GM04503 (cell line): ENCODE data around the gene GJB6.
A peak's percentile ranks its signal among the peaks of the same experiment; 100 is the strongest.

Source experiments
- DNase-seq: peaks from one replicate; pipeline ENCODE4 v3.0.0-alpha.2; 2012; ENCODE audit warnings: low read depth

Gene GJB6

DNA sequence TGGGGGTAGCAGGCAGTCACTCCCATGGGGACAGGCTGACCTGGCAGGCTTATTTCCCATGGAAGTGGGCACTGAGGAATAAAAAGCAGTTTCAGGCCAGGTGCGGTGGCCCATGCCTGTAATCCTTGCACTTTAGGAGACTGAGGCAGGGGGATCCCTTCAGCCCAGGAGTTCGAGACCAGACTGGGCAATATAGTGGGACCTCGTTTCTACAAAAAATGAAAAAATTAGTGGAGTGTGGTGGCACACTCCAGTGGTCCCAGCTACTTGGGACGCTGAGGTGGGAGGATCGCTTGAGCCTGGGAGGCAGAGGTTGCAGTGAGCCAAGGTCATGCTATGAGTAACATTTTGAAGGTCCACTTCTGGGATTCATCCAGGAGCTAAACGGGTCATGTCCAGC lies 45.3 kb downstream of the GJB6 start:
- DNase-seq = no peak

DNA sequence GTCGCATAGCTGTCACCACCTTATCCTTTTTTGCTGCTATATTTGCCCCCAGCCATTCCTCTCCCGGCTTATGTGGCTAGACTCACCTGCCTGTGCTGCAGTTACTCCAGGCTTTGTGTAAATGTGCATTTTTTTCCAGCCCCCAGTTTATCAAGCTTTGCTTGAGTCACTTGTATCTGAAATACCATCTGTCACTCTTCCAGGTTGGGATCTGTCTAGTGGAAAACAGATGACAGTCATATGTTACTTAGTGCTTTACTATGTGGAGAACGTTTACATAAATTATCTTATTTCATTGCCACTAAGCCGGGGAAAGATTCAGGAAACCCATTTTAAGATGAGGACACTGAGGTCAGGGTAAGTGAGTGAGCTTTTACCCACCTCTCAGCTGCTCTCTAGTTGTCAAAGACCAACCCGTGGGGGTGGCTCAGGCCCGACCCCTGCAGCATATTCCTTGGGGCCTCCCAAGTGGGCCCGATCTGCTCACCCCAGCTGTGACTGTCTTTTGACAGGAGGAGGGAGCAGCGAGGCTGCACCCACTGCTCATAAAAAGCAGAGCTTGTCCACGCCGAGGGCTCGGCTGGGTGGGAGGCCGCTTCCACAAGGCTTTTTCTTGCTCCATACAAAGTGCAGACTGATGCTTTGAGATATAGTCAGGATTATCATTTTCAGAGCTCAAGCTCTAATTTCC lies 46.6 kb downstream of the GJB6 start:
- DNase-seq = no peak

DNA sequence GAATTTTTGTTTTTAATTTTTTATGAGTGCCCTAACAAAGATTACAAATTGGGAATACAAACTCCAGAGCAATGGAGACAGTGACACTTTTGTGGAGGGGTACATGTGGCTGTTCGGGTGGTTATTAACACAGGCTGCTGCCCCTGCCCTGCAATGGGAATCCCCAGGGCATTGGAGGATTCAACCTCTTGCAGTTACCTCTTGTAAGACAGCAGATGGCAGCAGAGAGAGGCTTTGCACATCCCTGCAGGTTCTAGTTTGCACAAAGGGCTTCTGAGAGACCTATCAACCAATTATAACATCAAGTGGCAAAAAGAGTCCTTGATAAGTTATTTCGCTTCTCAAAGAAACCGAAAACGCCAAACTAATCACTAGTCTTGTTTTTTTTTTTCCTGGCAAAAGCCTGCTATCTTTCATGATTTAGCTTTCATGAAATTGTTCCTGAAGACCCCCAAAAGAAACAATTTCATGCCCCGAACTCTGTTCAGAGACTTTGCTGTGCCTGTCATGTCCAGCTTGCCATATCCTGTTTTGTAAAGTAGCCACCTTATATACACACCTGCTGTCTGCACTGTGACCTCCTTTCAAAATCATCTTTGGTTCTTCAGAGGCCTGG lies 49.8 kb downstream of the GJB6 start:
- DNase-seq = no peak

DNA sequence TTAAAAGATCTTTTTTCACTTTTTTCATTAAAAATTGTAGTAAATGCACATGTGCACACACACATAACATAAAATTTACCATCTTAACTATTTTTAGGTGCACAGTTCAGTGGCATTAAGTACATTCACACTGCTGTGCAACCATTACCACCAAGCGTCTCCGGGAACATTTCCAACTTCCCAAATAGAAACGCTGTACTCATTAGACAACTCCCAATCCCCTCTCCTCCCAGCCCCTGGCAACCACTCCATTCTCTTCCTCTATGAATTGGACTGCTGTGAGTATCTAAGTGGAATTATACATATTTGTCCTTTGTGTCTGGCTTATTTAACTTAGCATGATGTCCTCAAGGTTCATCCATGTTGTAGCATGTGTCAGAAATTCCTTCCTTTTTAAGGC lies 50.9 kb downstream of the GJB6 start:
- DNase-seq = no peak

DNA sequence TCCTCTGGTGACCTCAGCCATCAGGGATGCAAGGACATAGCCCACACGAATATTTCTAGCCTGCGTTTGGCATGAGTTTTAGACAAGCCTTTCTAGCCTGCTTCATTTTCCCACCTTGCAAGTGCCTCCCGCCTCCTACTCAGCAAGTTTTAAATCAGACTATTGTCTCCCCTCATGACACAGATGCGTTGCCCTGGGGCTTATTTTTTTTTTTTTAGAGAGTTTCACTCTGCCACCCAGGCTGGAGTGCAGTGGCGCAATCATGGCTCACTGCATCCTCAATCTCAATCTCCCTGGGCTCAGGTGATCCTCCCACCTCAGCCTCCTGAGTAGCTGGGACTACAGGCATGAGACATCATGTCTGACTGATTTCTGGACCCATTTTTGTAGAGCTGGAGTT lies 54.0 kb downstream of the GJB6 start:
- DNase-seq = no peak

DNA sequence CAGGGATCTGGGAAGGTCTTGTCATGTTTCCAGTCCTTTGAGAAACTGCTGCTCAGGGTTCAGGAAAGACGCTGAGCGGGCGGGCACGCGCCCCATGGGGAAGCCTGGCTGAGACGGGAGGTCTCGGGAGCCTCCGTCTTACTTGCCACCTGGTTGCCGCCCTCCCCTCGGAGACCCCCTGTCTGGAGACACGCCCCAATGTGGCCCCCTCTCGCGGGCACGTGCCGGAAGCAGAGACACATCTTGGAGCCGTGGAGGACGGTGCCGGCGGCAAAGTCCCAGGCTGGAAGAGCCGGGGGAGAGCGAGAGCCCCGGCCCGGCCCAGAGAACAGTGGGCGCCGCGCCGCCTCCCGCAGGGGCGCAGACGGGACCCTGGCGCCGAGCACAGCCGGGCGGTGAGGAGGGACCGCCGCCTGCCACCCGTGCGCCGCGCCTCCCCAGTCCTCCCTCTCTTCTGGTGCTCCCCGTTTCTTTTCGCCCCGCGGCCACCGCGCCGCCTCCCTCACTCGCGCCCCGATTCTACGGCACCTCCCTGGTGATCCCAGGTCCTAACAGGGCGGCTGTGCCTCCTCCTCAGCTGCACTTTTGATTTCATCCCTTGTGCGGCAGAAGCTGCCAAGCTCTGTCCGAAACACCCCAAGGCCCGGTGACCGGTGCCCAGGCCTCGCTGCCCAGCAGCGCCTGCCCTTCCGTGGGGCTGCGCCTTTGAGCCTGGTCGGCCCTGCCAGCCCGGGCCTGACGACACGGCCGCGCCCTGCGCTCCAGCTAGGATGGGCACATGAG lies 54.9 kb downstream of the GJB6 start:
- DNase-seq = no peak

DNA sequence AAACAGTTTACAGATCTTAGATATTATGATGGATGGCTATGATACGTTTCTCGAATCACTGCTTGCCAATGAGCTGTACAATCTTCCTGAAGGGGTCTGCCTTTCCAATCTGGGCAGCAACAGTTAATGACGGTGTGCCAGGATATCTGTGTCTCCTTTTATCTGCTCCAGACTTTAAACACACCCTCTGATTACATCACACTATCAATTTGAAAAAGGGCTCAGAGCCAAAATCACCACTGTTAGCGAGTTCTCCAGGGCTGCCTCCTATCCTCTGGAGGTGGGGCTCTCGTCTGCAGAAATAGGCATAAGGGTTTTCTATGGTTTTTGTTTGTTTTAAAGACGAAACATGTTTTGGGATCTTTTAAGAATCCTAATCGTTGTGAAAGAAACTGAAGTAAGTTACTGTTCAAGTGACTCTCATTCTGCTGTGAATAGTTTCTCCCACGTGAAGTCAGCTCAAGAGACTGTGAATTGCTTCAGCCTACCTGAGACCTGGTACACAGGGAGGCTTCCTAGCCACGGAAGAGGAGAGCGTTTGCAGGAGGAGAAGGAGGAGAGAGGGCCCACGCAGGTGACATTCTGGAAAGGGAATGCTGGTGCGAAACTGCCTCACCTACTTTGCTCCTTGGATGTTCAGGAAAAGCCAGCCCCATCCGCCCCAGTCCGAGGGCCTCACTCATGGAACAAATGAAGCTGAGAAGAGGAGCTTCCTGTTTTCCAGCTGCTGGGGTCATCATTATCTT lies 56.0 kb downstream of the GJB6 start:
- no peak for DNase-seq

DNA sequence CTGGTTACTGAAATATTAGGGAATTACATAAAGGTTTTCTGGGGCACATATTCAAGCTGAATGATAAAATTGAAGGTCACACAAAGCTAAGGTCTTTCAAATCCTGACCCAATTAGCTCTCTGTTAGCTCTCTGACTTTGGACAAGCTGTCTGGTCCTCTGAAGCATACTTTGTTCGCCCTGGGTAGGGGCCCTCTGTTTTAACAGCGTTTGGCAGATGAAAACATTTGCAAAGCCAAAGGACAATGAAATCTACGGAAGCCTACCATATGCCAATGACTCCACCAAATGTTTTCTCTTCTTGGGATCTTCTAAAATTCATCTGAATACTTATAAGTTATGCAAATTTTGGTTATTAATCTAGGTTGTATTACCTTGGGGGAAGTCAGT lies 56.7 kb downstream of the GJB6 start:
- no peak for DNase-seq

DNA sequence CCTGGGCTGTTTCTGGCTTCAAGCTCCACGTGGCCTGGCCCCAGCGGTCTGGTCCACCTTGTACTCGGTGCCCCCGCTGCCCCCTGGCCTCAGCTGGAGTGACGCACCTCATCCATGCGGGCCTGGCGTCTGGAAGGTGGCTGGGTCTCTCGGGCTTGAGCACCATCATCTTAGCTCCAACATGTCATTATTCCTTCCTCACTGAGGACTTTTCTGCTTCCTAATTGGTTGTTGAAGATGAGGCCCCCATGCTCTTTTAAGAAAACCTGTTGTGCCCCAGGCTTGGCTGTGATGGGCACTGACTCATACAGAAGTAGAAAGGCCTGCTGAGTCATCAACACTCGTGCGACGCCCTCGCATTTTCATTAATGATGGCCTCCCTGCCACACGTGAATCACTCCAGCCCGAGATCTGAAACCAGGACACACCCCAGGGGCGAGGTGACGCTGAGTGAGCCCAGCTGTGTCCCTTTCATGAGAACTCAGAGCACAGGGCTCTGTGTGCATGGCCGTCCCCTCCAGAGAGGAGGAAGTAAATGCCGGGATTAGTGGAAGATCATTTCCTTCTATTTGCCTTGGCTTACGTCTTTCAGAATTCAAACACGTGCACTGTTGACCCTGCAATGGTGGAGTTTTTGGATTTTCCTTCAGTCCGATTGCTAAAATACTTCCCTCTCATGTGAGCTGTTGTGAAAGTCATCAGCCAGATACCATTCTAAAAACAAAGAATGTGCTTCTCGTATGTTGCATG lies 57.3 kb downstream of the GJB6 start:
- peak; percentile 68 for DNase-seq

DNA sequence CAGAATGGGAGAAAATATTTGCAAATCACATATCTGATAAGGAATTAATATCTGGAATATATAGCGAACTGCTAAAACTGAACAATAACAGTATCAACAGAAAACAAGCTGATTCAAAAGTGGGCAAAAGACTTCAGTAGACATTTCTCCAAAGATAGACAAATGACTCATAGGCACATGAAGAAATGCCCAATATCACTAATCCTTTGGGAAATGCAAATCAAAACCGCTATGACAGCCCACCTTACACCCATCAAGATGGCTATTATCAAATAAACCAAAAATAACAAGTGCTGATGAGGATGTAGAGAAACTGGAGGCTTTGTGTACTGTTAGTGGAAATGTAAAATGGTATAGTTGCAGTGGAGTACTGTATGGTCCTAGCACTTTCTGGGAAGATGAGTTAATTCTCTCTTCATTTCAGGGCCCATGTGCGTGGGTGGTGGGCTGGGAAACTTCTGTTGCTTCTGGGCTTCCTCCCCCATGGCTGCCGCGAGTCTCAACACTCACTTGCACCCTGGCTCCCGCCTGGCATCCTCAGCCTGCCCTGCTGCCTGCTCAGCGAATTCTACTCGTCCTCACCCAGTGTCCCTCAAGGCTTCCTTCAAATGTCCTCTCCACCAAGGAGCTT lies 58.9 kb downstream of the GJB6 start:
- no peak for DNase-seq
